ENCODE data around the gene NOS1. TPM values are rescaled to one million over a fixed set of nuclear protein-coding genes. Genes with fewer than 3 reads are reported as not detected.

NOS1 gene
- total RNA-seq, 1 experiment from 2014 or later = 2.3 TPM

GRCh38 chr12:117241697-117242096, 119.7 kb downstream of the NOS1 start:
- no CpG with 5 or more reads among the region's 9 CpGs for WGBS (ENCODE audit: extremely low coverage, insufficient read length, low lambda C conversion rate)
- Histone ChIP-seq H3K79me2 (ENCODE audit: insufficient read depth, low read length) (no peaks in the 10 kb centered on the region), H2BK20ac (ENCODE audit: low read depth, low read length, poor library complexity, severe bottlenecking) (no peak overlapping the region), H4K5ac (ENCODE audit: insufficient read length, low read depth, low read length) (no peak overlapping the region), H3K23me2 (ENCODE audit: insufficient read length, low read depth, low read length, poor library complexity, severe bottlenecking) (no peaks in the 10 kb centered on the region), H2AK5ac (ENCODE audit: insufficient read length, low read length) (no peak overlapping the region), H3K9me3 (ENCODE audit: control insufficient read depth, low read depth, low read length) (no peaks in the 10 kb centered on the region), H2BK15ac (ENCODE audit: low read depth, low read length) (no peak overlapping the region), H3T11ph (ENCODE audit: low read length) (no peak overlapping the region), H3K4me2 (ENCODE audit: insufficient read depth, insufficient read length, low read length) (no peak overlapping the region), H4K8ac (replicated peaks; ENCODE audit: insufficient read length, low read depth, low read length) (no peak overlapping the region), H3K9ac (ENCODE audit: extremely low read depth, insufficient read length, low read length) (no peak overlapping the region), H2BK12ac (ENCODE audit: insufficient read length, low read depth, low read length) (no peak overlapping the region), H3K18ac (ENCODE audit: insufficient read length, low read depth, low read length) (no peak overlapping the region), H3K56ac (ENCODE audit: insufficient read length, low read depth, low read length) (no peak overlapping the region), H2AFZ (ENCODE audit: low read length) (no peak overlapping the region), H2BK120ac (ENCODE audit: low read depth, low read length, poor library complexity, severe bottlenecking) (no peak overlapping the region), H3K23ac (ENCODE audit: insufficient read length, low read depth, low read length) (no peak overlapping the region), H4K91ac (ENCODE audit: insufficient read length, low read depth, low read length) (no peak overlapping the region), H3K27me3 (ENCODE audit: insufficient read depth, low read length) (no peaks in the 10 kb centered on the region), H3K4ac (ENCODE audit: low read depth, low read length) (no peak overlapping the region), H3K79me1 (ENCODE audit: insufficient read depth, low read depth, low read length, poor library complexity, severe bottlenecking) (no peaks in the 10 kb centered on the region), H2BK5ac (ENCODE audit: insufficient read length, low read length) (no peak overlapping the region), H3K14ac (ENCODE audit: insufficient read depth, low read length) (no peak overlapping the region), H4K20me1 (ENCODE audit: control insufficient read depth, insufficient read depth, insufficient read length) (no peaks in the 10 kb centered on the region), H3K4me1 (ENCODE audit: insufficient read depth, low read length) (no peaks in the 10 kb centered on the region), H3K27ac (ENCODE audit: insufficient read length, low read depth, low read length) (no peak overlapping the region)
- no peaks in the 10 kb centered on the region for H3K36me3 Mint-ChIP-seq (ENCODE audit: insufficient read depth in 1 of 3, low read depth in 3 of 3)
- no peaks in the 10 kb centered on the region for H3K9me3 Mint-ChIP-seq
- no peak overlapping the region for H3K4me3 Mint-ChIP-seq
- no peak for TF ChIP-seq CTCF (conservative IDR thresholded peaks at IDR 0.05)
- no peaks in the 10 kb centered on the region; the same call in 1 of the 2 replicates for H3K27me3 Mint-ChIP-seq (ENCODE audit: low read depth)
- peaks cover 2% of the 10 kb centered on the region in 2 experiments; a peak in 3 of 4 replicates for H3K4me1 Mint-ChIP-seq
- no peak for DNase-seq
- no peak overlapping the region for H3K27ac Mint-ChIP-seq
